Endothelial cell of umbilical vein (primary cell): ENCODE data around the gene CFAP107. TPM values are rescaled to one million over a fixed set of nuclear protein-coding genes. Genes with fewer than 3 reads are reported as not detected.

Experiments used
- BruUV-seq: library from RNA; stranded (reverse); fragments of 400-500 nt; replicated peaks from 2 replicates; lab custom pipeline; 2021; lab: Mats Ljungman, UMichigan
- CTCF ChIA-PET: fragments of 300-600, 350-600 bp; sonication (Branson Sonifier 250); formaldehyde crosslinking; loops from one replicate; lab custom pipeline; 2021; ENCODE audit warnings: antibody characterized with exemption, inconsistent platforms; lab: Charles Lee
- POLR2A ChIA-PET: fragments of 300-600, 350-600 bp; sonication (Branson Sonifier 250); formaldehyde crosslinking; loops from one replicate; lab custom pipeline; 2021; ENCODE audit warnings: antibody characterized with exemption, inconsistent platforms; lab: Charles Lee
- DNase-seq: peaks from one replicate; pipeline ENCODE4 v3.0.0-alpha.2; 2011; ENCODE audit warnings: low read depth, low spot score
- FAIRE-seq: peaks from 2 replicates; lab custom pipeline; 2011; peaks lifted over from hg19 to GRCh38; lab: Jason Lieb, UNC
- H2AFZ ChIP-seq: 2 replicates; pipeline ENCODE4 v1.6.0; 2012; ENCODE audit warnings: low read depth, low read length, control low read depth, inconsistent platforms
- H3K27ac ChIP-seq: 2 replicates; pipeline ENCODE4 v1.5.1; 2011; ENCODE audit warnings: low read depth, mild to moderate bottlenecking, control low read depth, low read length, moderate library complexity; ENCODE audit not compliant: insufficient read depth
- H3K27me3 ChIP-seq, 2 experiments: 2 replicates each; pipeline versions ENCODE4 v1.6.0 to v1.6.1; 2011; ENCODE audit warnings: low read length in 2 of 2, mixed read lengths in 1 of 2; ENCODE audit not compliant: control insufficient read depth in 2 of 2, insufficient read depth in 2 of 2
- H3K36me3 ChIP-seq, 2 experiments: 2 replicates in 1 of 2; 3 replicates in 1 of 2; pipeline ENCODE4 v1.5.1; 2011; ENCODE audit warnings: low read length in 2 of 2, mild to moderate bottlenecking in 1 of 2, moderate library complexity in 1 of 2; ENCODE audit not compliant: control insufficient read depth in 2 of 2, insufficient read depth in 2 of 2; ENCODE audit errors: extremely low read depth in 1 of 2
- H3K4me1 ChIP-seq: 3 replicates; pipeline ENCODE4 v1.5.1; 2011; ENCODE audit warnings: mild to moderate bottlenecking, low read length; ENCODE audit not compliant: control insufficient read depth, insufficient read depth; ENCODE audit errors: extremely low read depth
- H3K4me2 ChIP-seq: 2 replicates; pipeline ENCODE4 v1.6.1; 2011; ENCODE audit warnings: low read length, control low read depth, mixed read lengths; ENCODE audit not compliant: insufficient read depth
- H3K4me3 ChIP-seq, 3 experiments: fragments of 200-600 bp in 1 of 3; sonication (generic), shearing (Covaris generic) in 1 of 3; replicated peaks in 1 of 3; 2 replicates each; pipeline ENCODE4 v1.5.1; 2011 to 2016; ENCODE audit warnings: control low read depth in 3 of 3, low read length in 3 of 3, mild to moderate bottlenecking in 2 of 3, inconsistent platforms in 1 of 3, low read depth in 1 of 3, moderate library complexity in 1 of 3; ENCODE audit not compliant: insufficient read depth in 1 of 3
- H3K79me2 ChIP-seq: 2 replicates; pipeline ENCODE4 v1.6.0; 2012; ENCODE audit warnings: low read length, inconsistent platforms; ENCODE audit not compliant: control insufficient read depth, insufficient read depth
- H3K9ac ChIP-seq: replicated peaks from 2 replicates; pipeline ENCODE3; 2011; ENCODE audit warnings: low read length, control low read depth; ENCODE audit not compliant: insufficient read depth; ENCODE audit errors: extremely low read depth
- H3K9me1 ChIP-seq: replicated peaks from 3 replicates; pipeline ENCODE4 v1.6.0; 2011; ENCODE audit warnings: mild to moderate bottlenecking, low read length; ENCODE audit not compliant: control insufficient read depth, insufficient read depth; ENCODE audit errors: extremely low read depth
- H3K9me3 ChIP-seq: replicated peaks from 2 replicates; pipeline ENCODE4 v1.5.1; 2012; ENCODE audit warnings: low read length, inconsistent platforms; ENCODE audit not compliant: control insufficient read depth, insufficient read depth
- H4K20me1 ChIP-seq: replicated peaks from 2 replicates; pipeline ENCODE3; 2011; ENCODE audit warnings: mild to moderate bottlenecking, low read length; ENCODE audit not compliant: control insufficient read depth, insufficient read depth; ENCODE audit errors: extremely low read depth
- EZH2 ChIP-seq: IDR thresholded peaks from 2 replicates; pipeline ENCODE4 v1.6.1; 2012; ENCODE audit warnings: borderline replicate concordance, low read depth, mild to moderate bottlenecking, moderate library complexity, low read length, inconsistent platforms; ENCODE audit not compliant: severe bottlenecking
- FOS ChIP-seq: IDR thresholded peaks from 2 replicates; pipeline ENCODE4 v1.6.1; 2011; ENCODE audit warnings: mild to moderate bottlenecking, low read length, moderate library complexity, borderline replicate concordance; ENCODE audit not compliant: insufficient read depth
- GATA2 ChIP-seq: IDR thresholded peaks from 2 replicates; pipeline ENCODE4 v1.7.0; 2011; ENCODE audit warnings: low read depth, mild to moderate bottlenecking, moderate library complexity, mixed read lengths, low read length; ENCODE audit not compliant: insufficient read length, insufficient read depth
- JUN ChIP-seq: IDR thresholded peaks from 2 replicates; pipeline ENCODE4 v1.6.1; 2011; ENCODE audit warnings: borderline replicate concordance, low read depth; ENCODE audit not compliant: insufficient read length, insufficient read depth
- MYC ChIP-seq: IDR thresholded peaks from one replicate; pipeline ENCODE4 v1.6.1; 2011; ENCODE audit warnings: mild to moderate bottlenecking, low read depth, low read length
- POLR2A ChIP-seq: IDR thresholded peaks from 2 replicates; pipeline ENCODE4 v1.6.1; 2012; ENCODE audit warnings: low read depth, mild to moderate bottlenecking, control low read depth, low read length
- POLR2AphosphoS5 ChIP-seq: IDR thresholded peaks from 2 replicates; pipeline ENCODE4 v1.6.1; 2012; ENCODE audit warnings: low read depth, mild to moderate bottlenecking, control low read depth, low read length, moderate library complexity; ENCODE audit not compliant: insufficient read depth
- dilution Hi-C: fragments of 300-500 bp; cut with MboI; formaldehyde crosslinking; loops from one replicate; pipeline ENCODE4 v1.15.0; 2019; ENCODE audit warnings: low sequenced_read_pairs; ENCODE audit not compliant: extremely low pct_ligation_motif_present
- intact Hi-C: fragments of 100-400 bp; cut with micrococcal nuclease; formaldehyde crosslinking; loops from one replicate; pipeline ENCODE4 v1.10.0; 2022
- polyA plus RNA-seq, 4 experiments: library from polyadenylated mRNA; depleted of rRNA in 3 of 4; stranded (reverse) in 3 of 4; unstranded in 1 of 4; fragments of >200 nt; gene quantifications; 2 replicates each; pipeline versions ENCODE4 v1.2.1 to v1.2.3, GENCODE V29; 2011 to 2012; ENCODE audit warnings: missing spikeins in 1 of 4
- total RNA-seq: library from RNA; stranded (reverse); gene quantifications from 2 replicates; pipeline ENCODE4 v1.2.3, GENCODE V29; 2021
- TF ChIP-seq, protein P1 (sequence below), 2 donors: IDR thresholded peaks; 1 replicate in 1 of 2; 2 replicates in 1 of 2; pipeline ENCODE4 v1.5.1; 2011; ENCODE audit warnings: low read length in 2 of 2, mild to moderate bottlenecking in 2 of 2, moderate library complexity in 2 of 2, control low read depth in 1 of 2, inconsistent platforms in 1 of 2, low read depth in 1 of 2; ENCODE audit not compliant: insufficient read depth in 1 of 2; ENCODE audit errors: extremely low read depth in 1 of 2
- TF ChIP-seq, protein P2 (sequence below): IDR thresholded peaks from 2 replicates; pipeline ENCODE4 v1.6.1; 2011; ENCODE audit not compliant: insufficient read depth, insufficient read length

The CFAP107 gene
- total and polyA plus RNA-seq, 2 donors (not counting 3 experiments of a cell fraction or from before 2014, with no cell fraction given): not detected

DNA sequence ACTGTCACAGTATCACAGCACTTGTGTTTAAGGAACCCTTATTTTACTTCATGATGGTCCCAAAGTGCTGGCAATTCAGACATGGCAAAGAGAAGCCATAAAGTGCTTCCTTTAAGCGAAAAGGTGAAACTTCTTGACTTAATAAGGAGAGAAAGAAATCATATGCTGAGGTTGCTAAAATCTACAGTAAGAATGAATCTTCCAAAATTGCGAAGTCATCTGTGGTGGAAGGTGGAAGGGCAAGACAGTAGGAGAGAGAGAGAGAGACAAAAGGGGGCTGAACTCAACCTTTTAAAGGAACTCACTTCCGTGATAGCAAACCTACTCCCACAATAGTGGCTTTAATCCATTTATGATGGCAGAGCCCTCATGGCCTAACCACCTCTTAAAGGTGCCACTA is 49.3 kb upstream of the CFAP107 start:
- TF ChIP-seq, protein P1, sequence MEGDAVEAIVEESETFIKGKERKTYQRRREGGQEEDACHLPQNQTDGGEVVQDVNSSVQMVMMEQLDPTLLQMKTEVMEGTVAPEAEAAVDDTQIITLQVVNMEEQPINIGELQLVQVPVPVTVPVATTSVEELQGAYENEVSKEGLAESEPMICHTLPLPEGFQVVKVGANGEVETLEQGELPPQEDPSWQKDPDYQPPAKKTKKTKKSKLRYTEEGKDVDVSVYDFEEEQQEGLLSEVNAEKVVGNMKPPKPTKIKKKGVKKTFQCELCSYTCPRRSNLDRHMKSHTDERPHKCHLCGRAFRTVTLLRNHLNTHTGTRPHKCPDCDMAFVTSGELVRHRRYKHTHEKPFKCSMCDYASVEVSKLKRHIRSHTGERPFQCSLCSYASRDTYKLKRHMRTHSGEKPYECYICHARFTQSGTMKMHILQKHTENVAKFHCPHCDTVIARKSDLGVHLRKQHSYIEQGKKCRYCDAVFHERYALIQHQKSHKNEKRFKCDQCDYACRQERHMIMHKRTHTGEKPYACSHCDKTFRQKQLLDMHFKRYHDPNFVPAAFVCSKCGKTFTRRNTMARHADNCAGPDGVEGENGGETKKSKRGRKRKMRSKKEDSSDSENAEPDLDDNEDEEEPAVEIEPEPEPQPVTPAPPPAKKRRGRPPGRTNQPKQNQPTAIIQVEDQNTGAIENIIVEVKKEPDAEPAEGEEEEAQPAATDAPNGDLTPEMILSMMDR (IDR thresholded peaks at IDR 0.05; ENCODE audit: extremely low read depth in 1 of 2, insufficient read depth in 1 of 2, low read depth in 1 of 2, low read length in 2 of 2): no peak
- TF ChIP-seq POLR2AphosphoS5: no peak
- TF ChIP-seq POLR2A: no peak
- no peak for TF ChIP-seq FOS
- TF ChIP-seq, protein P2, sequence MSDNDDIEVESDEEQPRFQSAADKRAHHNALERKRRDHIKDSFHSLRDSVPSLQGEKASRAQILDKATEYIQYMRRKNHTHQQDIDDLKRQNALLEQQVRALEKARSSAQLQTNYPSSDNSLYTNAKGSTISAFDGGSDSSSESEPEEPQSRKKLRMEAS: no peak
- no peak for TF ChIP-seq GATA2
- no peak for TF ChIP-seq MYC
- no peak for TF ChIP-seq JUN
- no peak for TF ChIP-seq EZH2
- Histone ChIP-seq H3K27me3 (no peaks in the 10 kb centered on the region), H3K27ac (no peak overlapping the region), H2AFZ (no peak overlapping the region), H3K4me1 (no peaks in the 10 kb centered on the region), H3K36me3 (no peaks in the 10 kb centered on the region), H4K20me1 (no peaks in the 10 kb centered on the region), H3K9me3 (no peaks in the 10 kb centered on the region), H3K9me1 (no peaks in the 10 kb centered on the region), H3K4me2 (no peak overlapping the region), H3K9ac (no peak overlapping the region), H3K79me2 (no peaks in the 10 kb centered on the region), H3K4me3 (no peak overlapping the region)
- no peak for DNase-seq
- CTCF ChIA-PET: no interaction called here
- POLR2A ChIA-PET: no interaction called here
- intact Hi-C loops: no loop called here
- dilution Hi-C loops: no loop called here
- BruUV-seq: no TSS peak
- no peak for FAIRE-seq
